Activated T-cell treated with anti-CD3 and anti-CD28 coated beads for 4 hours (primary cell): ENCODE results near the gene RLF.

Experiments used
- DNase-seq: peaks from one replicate; pipeline ENCODE4 v3.0.0-alpha.2; 2020

The RLF gene, protein sequence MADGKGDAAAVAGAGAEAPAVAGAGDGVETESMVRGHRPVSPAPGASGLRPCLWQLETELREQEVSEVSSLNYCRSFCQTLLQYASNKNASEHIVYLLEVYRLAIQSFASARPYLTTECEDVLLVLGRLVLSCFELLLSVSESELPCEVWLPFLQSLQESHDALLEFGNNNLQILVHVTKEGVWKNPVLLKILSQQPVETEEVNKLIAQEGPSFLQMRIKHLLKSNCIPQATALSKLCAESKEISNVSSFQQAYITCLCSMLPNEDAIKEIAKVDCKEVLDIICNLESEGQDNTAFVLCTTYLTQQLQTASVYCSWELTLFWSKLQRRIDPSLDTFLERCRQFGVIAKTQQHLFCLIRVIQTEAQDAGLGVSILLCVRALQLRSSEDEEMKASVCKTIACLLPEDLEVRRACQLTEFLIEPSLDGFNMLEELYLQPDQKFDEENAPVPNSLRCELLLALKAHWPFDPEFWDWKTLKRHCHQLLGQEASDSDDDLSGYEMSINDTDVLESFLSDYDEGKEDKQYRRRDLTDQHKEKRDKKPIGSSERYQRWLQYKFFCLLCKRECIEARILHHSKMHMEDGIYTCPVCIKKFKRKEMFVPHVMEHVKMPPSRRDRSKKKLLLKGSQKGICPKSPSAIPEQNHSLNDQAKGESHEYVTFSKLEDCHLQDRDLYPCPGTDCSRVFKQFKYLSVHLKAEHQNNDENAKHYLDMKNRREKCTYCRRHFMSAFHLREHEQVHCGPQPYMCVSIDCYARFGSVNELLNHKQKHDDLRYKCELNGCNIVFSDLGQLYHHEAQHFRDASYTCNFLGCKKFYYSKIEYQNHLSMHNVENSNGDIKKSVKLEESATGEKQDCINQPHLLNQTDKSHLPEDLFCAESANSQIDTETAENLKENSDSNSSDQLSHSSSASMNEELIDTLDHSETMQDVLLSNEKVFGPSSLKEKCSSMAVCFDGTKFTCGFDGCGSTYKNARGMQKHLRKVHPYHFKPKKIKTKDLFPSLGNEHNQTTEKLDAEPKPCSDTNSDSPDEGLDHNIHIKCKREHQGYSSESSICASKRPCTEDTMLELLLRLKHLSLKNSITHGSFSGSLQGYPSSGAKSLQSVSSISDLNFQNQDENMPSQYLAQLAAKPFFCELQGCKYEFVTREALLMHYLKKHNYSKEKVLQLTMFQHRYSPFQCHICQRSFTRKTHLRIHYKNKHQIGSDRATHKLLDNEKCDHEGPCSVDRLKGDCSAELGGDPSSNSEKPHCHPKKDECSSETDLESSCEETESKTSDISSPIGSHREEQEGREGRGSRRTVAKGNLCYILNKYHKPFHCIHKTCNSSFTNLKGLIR (N-terminal part only)

DNA sequence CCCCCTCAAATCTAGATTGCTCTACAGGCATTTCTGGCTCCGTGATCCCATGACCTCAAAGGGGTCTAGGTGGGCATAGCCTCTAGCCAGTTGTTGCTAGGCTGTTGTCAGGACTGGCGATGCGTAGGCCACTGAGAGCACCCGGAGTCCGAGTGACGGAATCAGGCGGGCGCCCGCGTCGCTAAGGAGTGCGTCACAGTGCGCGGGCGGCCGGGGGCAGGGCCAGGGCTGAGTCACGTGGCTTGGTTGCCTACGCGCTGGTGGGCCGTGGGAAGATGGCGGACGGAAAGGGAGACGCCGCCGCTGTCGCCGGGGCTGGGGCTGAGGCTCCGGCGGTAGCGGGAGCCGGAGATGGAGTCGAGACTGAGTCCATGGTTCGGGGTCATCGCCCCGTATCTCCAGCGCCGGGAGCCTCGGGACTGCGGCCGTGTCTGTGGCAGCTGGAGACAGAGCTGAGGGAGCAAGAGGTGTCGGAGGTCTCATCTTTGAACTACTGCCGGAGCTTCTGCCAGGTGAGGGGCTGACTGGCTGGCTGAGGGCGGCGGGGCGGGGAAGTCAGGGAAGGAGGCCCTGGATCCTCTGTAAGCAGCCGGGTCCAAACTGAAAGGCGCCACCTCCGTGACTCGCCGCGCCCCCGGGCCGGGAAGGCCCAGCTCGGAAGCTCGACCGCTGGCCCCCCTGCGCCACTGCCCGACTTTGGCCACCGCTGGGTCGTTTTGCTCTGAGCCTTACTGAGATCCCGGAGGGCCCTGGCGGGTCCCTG is at the start of gene RLF:
Gene RLF, plus strand, starts transcription at position 263 of the 763 bp plus-strand sequence. Its CDS starts 13 bp downstream, at position 276.
- DNase-seq, result peak; percentile 95

DNA sequence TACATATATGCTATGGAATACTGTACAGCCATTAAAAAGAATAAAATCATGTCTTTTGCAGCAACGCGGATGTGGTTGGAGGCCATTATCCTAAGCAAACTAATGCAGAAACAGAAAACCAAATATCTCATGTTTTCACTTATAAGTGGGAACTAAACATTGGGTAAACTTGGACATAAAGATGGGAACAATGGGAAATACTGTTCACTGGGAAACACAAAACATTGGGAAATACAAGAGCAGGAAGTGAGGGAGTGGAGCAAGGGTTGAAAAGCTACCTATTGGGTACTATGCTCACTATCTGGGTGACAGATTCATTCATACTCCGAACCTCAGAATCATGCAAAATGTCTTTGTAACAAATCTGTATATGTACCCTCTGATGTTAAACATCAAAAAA is 46.8 kb upstream of the RLF start:
- no peak for DNase-seq

DNA sequence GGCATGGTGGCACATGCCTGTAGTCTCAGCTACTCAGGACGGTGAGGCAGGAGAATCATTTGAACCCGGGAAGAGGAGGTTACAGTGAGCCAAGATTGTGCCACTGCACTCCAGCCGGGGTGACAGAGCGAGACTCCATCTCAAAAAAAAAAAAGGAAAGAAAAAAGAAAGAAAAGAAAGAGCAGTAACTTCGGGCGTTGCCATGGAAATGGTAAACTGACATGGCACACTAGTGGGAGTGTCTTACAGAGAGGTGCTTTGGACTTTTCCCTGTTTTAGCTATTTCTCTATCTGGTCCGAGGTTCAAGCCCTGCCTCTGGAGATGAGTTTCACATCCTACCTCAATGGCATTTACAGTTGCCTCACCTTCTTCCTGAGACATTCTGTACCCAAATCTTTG is 41.1 kb upstream of the RLF start:
- DNase-seq, result no peak

DNA sequence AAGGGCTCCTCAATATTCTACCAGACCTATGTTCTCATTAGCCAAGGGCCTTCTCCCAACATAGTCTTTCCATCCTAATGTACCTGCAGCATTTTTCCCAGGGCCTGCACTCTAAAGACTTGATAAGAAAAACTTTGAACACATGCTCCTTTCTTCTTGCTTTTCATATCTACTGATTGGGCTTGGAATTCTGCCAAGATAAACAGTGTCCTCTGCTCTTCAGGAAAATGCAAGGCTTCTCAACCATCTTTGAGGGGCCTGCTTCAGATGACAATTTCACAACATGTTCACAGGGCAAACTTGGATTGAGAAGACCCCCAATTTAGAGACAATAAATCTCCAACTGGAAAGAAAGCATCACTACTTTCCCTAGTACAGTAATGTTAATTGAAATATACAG is 38.3 kb upstream of the RLF start:
- DNase-seq, result no peak

DNA sequence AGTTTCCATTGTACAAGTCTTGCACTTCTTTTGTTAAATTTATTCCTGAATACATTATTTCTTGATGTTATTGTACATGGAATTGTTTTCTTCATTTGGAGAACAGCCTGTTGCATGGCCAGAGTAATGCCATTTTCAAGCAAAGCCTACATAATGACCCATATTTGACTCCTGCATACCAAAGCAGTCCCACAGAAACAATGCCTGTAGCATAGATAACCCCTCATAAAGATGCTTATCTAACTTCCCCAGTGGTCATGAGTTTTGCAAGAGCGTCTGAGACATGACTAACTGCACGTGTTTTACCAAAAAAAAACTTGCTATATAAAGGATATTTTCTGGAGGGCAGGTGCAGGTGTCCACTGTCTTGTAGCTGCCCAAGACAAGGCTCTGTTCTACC is 30.3 kb upstream of the RLF start:
- DNase-seq, result no peak

DNA sequence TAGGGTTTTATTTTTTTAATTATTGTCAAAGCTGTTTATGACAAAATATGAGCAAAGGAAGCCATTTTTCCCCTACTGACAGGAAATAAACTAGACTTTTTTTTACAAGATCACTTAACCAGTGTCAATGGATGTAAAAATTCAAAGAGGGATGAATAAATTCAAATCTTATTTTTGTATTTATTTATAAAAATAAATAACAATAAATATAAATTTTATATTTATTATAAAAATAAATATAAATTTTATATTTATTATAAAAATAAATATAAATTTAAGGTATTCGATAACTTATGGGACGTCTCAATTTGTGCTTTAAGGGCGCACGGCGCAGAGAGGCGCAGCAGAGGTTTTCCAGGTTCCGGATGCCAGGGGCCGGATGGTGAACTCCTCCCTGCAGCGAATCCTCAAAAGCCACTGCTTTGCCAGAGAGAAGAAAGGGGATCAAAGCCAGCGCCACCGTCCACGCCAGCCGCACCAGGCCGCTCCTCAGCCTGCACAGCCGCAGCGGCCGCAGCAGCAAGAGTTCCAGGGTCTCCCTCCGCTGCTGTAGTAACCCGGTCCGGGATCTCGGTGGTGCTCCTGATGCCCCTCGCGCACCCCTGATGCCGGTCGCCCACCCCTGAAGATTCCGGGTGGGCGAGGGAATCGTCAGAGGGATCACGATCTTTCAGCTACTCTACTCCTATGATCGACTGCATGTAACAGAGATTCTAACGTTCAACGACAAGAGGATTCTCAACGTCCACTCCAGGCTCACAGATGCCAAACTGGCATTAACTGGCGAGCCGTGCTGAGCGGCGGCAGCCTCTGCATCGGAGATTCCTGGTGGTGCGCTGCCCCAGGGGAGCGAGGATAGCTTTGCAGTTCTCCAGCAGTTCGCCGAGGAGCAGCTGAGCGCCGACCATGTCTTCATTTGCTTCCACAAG is 28.5 kb upstream of the RLF start:
- no peak for DNase-seq

DNA sequence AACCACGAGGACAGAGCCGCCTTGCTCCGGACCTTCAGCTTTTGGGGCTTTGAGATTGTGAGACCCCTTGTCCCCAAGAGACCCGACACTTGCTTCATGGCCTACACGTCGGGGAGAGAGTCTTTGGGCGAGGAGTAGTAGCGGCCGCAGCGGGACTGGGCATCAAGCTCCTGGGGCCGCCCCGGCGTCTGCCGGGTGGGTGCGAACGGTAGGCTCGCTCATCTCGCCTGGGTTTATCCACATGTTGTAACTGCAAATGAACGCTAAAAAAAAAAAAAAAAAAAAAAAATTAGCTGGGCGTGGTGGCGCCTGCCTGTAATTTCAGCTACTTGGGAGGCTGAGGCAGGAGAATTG is 27.9 kb upstream of the RLF start:
- no peak for DNase-seq

DNA sequence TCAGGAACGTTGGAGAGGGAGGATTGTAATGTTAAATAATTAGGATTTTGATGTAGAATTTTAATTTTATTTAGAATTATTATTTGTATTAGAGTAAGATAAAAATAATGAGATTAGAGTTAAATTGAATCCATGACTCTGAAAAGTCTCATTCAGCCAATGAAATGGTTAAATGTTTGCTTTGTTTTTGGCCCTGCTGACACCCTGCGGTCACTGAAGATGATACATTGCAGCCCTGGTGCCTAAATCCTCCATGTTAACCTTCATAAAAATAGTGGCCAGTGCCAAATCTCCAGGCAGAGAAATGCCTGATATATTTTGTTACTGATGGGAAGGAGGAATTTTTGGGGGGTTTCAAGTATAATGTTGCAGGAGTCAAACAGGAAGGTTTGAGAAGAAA is 27.3 kb upstream of the RLF start:
- no peak for DNase-seq

DNA sequence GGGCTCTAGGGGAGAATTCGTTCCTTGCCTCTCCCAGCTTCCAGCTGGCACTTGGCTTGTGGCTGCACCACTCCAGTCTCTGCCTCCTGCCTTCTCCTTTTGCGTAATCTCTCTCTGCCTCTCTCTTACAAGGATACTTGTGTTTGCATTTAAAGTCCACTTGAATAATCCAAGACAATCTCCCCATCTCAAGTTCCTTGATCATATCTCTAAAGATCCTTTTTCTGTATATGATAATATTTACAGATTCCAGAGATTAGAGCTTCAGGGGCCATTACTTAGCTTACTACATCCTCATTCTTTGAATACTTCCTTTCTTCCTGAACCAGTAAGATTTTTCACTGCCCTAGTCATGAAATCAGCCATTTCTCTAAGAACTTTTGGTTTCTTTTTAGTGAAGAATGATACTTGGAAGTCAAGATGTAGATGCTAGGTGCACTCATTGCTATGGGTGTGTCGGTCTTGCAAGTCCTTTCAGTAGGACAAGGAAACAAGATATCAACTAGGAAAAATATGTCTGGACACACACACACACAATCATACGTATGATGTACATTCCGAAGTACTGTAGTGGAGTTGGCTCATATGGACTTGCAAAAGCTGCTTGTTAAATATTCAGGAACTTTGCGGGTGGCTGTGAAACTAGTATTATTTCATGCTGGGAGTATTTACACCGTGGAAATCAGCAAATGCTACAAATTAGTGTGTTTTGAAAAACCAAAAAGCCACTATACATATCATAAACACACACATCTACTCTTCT is 20.8 kb upstream of the RLF start:
- DNase-seq, result no peak

DNA sequence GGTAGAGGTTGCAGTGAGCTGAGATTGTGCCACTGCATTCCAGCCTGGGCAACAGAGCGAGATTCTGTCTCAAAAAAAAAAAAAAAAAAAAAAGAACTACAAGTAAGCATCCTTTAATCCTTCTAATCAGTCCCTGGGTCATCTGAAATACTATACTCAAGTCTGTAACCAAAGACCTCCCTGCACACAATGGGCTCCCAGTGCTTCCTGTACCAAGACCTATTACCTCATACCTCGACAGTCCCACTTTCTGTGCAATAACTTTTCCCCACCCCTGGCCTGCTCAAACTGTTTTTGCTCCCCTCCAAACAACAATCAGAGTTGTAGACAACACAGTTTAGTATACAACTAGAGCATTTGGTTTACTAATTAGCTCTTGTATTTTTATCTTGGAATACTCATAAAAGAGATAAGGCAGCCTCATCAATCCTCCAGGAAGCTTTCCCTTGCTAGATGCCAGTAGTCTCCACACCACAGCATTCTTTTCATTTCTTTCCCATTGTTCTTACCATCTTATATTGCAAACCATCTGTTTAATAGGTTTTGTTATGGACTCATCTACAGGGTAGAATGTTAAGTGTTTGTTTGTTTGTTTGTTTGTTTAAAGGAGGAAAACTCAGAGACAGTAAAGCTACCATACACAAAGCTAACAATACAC is 19.2 kb upstream of the RLF start:
- no peak for DNase-seq

DNA sequence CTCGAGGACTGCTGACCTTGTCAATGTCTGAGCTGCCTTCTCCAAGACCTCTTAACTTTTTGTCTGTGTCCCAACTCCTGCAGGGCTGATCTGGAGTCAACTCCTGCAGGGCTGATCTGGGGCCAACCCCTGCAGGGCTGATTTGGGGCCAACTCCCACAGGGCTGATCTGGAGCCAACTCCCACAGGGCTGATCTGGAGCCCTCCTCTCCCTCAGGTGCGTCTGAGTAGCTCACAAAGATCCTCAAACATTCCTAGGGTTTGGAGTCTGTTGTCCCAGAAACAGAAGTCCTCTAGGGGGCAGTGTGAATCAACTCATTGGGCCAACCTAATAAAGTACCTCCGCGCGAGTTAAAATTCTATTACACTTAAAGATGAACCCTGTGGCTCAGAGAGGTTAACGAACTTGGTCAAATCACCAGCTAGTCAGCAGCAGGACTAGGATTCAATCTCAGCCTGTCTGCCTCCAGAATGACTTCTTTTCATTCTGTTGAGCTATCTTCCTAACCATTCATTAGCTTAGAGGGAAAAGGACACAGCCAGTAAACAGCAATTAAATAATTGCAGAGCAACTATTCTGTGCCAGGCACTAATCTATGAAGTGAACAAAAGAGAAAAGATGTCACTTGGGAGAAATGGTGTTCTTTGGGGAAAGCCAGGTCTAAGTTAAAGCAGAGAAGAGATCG is 17.2 kb upstream of the RLF start:
- peak; percentile 53 for DNase-seq

DNA sequence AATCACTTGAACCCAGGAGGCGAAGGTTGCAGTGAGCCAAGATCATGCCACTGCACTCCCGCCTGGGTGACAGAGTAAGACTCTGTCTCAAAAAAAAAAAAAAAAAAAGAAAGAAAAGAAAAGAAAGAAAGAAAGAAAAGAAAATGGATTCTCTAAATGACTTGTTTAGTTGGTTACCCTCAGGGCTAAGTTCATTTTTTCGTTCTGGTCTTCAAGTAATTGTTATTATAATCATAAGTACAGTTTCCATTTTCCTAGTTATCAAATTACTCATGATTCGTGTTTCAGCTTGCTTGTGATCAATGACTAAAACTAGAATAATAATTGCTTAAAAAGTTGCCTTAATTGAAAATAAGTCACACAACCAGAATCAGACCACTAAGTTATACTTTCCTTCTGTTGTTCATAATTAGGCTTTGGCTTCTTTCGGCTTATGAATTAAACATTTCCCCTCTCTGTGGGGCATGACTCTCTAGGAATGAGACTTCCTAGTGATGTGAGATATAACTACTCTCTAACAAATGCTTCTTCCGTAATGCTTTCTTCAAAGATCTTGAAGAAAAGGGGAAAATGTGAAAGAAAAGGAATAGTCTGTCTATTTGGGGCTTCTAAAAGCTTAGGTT is 9.6 kb upstream of the RLF start:
- no peak for DNase-seq

DNA sequence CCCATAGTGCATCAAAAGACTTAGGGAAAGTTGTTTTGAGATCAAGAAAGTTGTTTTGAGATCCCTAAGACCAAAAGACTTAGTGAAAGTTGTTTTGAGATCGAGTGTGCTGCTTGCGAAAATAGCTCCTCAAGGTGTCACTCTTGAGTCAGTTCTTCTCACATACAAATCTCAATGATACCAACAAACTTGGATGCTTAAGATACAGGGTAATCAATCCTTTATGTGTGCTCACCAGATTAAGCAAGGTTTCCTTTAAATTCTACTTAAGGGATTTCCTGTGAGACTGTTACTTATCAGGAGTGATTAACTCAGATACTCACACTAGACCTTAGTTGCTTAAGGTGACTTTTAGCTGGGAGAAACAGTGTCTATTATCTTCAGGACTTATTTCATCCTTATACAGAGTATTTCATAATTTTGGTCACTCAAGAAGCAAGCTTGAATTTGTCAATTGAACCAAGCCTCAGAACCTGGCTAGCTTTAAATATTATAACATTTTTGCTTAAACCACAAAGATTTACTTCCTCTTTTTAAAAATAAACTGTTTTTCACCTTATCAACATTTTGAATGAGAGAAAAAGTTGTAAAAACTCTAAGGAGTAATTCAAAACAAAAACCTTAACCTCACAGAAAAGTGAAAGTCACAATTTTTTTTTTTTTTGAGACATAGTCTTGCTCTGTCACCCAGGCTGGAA is 8.0 kb upstream of the RLF start:
- peak; percentile 21 for DNase-seq

DNA sequence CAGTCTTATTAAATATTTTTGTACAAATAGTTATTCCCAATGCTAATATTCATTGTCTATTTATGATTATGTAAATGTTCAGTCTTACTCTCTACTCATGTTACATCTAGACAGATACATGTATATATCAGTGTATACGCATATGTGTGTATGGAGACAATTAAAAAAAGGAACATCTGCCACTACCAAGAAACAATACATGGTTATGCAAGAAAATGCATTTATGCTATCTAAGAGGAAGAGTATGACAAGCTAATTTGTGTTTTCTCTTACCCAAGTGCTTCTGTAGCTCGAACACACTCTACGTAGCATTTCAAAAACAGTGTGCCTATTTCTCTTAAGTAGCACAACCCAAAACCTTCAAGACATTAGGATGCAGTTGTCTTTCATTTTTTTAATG is 6.1 kb upstream of the RLF start:
- DNase-seq, result no peak

DNA sequence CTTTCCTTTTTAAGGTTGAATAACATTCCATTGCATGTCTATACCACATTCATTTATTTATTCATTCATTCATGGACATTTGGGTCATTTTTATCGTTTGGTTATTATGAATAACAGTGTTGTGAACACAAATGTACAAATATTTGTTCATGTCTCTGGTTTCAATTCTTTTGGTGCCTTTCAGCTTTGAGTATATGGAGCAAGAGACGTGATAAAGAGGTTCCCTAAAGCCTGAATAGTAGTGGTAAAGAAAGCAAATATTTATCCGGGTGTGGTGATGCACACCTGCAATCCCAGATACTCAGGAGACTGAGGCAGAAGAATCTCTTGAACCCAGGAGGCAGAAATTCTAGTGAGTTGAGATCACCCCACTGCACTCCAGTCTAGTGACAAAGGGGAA is 5.3 kb upstream of the RLF start:
- no peak for DNase-seq

DNA sequence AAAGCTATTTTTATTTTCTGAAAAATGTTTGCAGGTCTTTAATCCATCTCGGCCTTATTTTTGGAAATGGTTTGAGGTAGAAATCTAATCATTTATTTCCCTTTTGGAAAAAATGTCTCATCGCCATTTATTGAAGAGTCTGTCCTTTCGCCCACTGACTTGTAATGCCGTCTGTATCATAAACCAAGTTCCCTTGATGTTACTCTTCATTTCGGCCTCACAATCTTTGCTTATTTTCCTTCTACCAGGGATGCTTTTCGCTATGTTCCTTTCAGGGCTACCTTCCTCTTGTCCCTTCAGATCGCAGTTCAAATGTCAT is 422 bp upstream of the RLF start:
- DNase-seq, result no peak

DNA sequence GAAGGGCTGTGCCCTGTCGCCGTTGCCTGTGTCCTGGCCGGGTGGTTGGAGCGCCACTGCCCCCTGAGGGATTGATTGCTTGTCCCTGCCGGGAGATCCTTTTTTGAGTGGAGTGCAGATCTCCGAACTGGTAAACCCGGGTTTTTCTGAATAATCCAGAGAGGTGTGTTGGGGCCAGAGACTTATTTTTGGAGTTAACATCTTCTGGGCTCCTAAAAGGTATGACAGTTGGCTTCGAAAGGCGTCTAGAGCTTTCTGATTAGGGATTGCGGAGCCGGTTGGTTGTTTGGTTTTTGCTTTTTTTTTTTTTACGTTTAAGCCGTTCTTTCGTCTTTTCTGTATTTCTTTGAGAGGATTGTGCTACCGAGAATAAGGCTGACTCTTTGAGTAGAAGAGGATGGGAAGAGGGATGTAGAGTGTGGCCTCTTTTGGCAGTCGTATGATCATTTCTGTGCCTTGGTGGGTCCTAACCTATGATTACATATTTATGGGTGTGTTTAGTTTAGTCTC is 756 bp downstream of the RLF start:
- DNase-seq, result no peak

DNA sequence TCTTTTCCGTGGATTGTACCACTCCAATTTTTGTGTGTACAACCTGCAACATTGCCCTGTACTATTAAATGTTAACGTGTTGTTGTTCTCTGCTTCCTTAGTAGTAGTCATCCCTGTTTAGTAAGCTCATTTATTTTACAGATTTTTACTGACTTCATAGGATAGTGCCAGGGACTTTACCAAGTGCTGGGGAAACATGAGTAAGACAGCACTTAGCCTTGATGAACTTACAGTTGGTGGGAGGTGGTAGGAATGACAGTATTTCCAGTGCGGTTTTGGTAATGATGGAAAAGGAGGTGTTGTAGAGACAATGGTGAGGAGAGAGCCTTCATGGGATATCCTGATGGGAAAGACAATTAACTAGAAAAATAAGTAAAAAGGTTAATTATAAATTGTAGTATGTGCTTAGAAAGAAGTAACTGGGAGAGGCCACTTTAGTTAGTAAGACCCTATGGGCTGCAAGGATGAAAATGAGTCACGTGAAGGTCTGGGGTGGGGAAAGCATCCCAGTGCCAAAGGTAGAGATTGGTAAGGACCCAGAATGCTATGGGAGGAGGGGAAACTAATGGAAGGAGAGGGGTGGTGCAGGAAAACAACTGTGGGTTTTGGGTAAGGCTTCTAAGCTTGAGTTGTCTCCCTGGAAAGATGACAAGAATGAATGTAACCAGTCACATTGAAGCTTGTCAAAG is 1.7 kb downstream of the RLF start:
- DNase-seq, result no peak
